ENCODE results near the gene SCN5A. TPM values are rescaled to one million over a fixed set of nuclear protein-coding genes. Genes with fewer than 3 reads are reported as not detected.

SCN5A gene
- total and polyA plus RNA-seq, 2 experiments from 2014 or later = 10.2 to 10.6 TPM

DNA sequence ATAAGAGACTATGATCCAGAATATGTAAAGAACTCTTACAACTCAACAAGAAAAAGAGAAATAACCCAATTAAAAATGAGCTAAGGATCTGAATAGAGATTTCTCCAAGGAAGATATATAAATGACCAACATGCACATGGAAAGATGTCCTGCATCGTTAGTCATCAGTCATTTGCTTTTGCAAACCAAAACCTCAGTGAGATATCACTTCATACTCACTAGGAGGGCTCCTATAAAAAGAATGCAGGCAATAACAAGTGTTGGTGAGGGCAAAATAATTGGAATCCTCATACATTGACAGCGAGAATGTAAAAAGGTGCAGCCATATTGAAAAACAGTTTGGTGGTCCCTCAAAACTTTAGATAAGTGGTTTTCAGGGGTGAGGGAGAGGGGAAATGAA lies 96.4 kb downstream of the SCN5A start:
- Histone ChIP-seq H3K9me2 (ENCODE audit: insufficient read depth) (0 out of 2 replicates have a peak, but pooled peaks cover 5% of the 10 kb centered on the region), H3K4me1 (ENCODE audit: insufficient read depth) (no peaks in the 10 kb centered on the region), H3K4me2 (no peak overlapping the region), H3F3A (replicated peaks; ENCODE audit: low read depth) (no peaks in the 10 kb centered on the region), H3K36me3 (ENCODE audit: insufficient read depth) (no peaks in the 10 kb centered on the region), H3K27ac (ENCODE audit: low read depth) (no peak overlapping the region), H3K79me2 (replicated peaks; ENCODE audit: insufficient read depth) (no peaks in the 10 kb centered on the region), H4K20me1 (replicated peaks; ENCODE audit: insufficient read depth) (no peaks in the 10 kb centered on the region), H2AFZ (no peak overlapping the region), H3K27me3 (ENCODE audit: insufficient read depth) (no peaks in the 10 kb centered on the region), H3K4me3 (no peak overlapping the region)
- Mint-ChIP-seq H3K4me1 (peaks cover 6% of the 10 kb centered on the region), H3K27me3 (ENCODE audit: insufficient read depth, low read depth, poor library complexity) (no peaks in the 10 kb centered on the region), H3K36me3 (ENCODE audit: low read depth) (peaks cover 48% of the 10 kb centered on the region), H3K9me3 (peaks cover 6% of the 10 kb centered on the region; the same call in 2 of the 3 replicates), H3K4me3 (no peak overlapping the region), H3K27ac (no peak overlapping the region)
- DNase-seq (ENCODE audit: low spot score) = no peak
- no peak for ATAC-seq
- TF ChIP-seq EZH2 (IDR thresholded peaks at IDR 0.05; ENCODE audit: low read depth, unreplicated experiment) (no peak), ZNF114 (CRISPR knock-in tag; IDR thresholded peaks at IDR 0.05) (no peak), POLR2AphosphoS5 (IDR thresholded peaks at IDR 0.05; ENCODE audit: low read depth) (no peak), JUNB (IDR thresholded peaks at IDR 0.05; ENCODE audit: unreplicated experiment) (no peak), ZNF331 (CRISPR knock-in tag; IDR thresholded peaks at IDR 0.05; ENCODE audit: low read depth) (no peak), STAT1 (IDR thresholded peaks at IDR 0.05; ENCODE audit: unreplicated experiment) (no peak), CREB1 (CRISPR knock-in tag; IDR thresholded peaks at IDR 0.05; ENCODE audit: low read depth) (no peak), EZH2phosphoT487 (IDR thresholded peaks at IDR 0.05; ENCODE audit: unreplicated experiment) (no peak), NANOG (IDR thresholded peaks at IDR 0.05; ENCODE audit: borderline replicate concordance) (no peak)
- TF ChIP-seq, protein P1, sequence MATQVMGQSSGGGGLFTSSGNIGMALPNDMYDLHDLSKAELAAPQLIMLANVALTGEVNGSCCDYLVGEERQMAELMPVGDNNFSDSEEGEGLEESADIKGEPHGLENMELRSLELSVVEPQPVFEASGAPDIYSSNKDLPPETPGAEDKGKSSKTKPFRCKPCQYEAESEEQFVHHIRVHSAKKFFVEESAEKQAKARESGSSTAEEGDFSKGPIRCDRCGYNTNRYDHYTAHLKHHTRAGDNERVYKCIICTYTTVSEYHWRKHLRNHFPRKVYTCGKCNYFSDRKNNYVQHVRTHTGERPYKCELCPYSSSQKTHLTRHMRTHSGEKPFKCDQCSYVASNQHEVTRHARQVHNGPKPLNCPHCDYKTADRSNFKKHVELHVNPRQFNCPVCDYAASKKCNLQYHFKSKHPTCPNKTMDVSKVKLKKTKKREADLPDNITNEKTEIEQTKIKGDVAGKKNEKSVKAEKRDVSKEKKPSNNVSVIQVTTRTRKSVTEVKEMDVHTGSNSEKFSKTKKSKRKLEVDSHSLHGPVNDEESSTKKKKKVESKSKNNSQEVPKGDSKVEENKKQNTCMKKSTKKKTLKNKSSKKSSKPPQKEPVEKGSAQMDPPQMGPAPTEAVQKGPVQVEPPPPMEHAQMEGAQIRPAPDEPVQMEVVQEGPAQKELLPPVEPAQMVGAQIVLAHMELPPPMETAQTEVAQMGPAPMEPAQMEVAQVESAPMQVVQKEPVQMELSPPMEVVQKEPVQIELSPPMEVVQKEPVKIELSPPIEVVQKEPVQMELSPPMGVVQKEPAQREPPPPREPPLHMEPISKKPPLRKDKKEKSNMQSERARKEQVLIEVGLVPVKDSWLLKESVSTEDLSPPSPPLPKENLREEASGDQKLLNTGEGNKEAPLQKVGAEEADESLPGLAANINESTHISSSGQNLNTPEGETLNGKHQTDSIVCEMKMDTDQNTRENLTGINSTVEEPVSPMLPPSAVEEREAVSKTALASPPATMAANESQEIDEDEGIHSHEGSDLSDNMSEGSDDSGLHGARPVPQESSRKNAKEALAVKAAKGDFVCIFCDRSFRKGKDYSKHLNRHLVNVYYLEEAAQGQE (IDR thresholded peaks at IDR 0.05; ENCODE audit: unreplicated experiment) = no peak
- TF ChIP-seq, protein P2, sequence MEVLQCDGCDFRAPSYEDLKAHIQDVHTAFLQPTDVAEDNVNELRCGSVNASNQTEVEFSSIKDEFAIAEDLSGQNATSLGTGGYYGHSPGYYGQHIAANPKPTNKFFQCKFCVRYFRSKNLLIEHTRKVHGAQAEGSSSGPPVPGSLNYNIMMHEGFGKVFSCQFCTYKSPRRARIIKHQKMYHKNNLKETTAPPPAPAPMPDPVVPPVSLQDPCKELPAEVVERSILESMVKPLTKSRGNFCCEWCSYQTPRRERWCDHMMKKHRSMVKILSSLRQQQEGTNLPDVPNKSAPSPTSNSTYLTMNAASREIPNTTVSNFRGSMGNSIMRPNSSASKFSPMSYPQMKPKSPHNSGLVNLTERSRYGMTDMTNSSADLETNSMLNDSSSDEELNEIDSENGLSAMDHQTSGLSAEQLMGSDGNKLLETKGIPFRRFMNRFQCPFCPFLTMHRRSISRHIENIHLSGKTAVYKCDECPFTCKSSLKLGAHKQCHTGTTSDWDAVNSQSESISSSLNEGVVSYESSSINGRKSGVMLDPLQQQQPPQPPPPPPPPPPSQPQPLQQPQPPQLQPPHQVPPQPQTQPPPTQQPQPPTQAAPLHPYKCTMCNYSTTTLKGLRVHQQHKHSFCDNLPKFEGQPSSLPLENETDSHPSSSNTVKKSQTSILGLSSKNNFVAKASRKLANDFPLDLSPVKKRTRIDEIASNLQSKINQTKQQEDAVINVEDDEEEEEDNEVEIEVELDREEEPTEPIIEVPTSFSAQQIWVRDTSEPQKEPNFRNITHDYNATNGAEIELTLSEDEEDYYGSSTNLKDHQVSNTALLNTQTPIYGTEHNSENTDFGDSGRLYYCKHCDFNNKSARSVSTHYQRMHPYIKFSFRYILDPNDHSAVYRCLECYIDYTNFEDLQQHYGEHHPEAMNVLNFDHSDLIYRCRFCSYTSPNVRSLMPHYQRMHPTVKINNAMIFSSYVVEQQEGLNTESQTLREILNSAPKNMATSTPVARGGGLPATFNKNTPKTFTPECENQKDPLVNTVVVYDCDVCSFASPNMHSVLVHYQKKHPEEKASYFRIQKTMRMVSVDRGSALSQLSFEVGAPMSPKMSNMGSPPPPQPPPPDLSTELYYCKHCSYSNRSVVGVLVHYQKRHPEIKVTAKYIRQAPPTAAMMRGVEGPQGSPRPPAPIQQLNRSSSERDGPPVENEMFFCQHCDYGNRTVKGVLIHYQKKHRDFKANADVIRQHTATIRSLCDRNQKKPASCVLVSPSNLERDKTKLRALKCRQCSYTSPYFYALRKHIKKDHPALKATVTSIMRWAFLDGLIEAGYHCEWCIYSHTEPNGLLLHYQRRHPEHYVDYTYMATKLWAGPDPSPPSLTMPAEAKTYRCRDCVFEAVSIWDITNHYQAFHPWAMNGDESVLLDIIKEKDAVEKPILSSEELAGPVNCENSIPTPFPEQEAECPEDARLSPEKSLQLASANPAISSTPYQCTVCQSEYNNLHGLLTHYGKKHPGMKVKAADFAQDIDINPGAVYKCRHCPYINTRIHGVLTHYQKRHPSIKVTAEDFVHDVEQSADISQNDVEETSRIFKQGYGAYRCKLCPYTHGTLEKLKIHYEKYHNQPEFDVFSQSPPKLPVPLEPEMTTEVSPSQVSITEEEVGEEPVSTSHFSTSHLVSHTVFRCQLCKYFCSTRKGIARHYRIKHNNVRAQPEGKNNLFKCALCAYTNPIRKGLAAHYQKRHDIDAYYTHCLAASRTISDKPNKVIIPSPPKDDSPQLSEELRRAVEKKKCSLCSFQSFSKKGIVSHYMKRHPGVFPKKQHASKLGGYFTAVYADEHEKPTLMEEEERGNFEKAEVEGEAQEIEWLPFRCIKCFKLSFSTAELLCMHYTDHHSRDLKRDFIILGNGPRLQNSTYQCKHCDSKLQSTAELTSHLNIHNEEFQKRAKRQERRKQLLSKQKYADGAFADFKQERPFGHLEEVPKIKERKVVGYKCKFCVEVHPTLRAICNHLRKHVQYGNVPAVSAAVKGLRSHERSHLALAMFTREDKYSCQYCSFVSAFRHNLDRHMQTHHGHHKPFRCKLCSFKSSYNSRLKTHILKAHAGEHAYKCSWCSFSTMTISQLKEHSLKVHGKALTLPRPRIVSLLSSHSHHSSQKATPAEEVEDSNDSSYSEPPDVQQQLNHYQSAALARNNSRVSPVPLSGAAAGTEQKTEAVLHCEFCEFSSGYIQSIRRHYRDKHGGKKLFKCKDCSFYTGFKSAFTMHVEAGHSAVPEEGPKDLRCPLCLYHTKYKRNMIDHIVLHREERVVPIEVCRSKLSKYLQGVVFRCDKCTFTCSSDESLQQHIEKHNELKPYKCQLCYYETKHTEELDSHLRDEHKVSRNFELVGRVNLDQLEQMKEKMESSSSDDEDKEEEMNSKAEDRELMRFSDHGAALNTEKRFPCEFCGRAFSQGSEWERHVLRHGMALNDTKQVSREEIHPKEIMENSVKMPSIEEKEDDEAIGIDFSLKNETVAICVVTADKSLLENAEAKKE (CRISPR knock-in tag; IDR thresholded peaks at IDR 0.05) = no peak
- TF ChIP-seq, protein P3, sequence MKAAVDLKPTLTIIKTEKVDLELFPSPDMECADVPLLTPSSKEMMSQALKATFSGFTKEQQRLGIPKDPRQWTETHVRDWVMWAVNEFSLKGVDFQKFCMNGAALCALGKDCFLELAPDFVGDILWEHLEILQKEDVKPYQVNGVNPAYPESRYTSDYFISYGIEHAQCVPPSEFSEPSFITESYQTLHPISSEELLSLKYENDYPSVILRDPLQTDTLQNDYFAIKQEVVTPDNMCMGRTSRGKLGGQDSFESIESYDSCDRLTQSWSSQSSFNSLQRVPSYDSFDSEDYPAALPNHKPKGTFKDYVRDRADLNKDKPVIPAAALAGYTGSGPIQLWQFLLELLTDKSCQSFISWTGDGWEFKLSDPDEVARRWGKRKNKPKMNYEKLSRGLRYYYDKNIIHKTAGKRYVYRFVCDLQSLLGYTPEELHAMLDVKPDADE (IDR thresholded peaks at IDR 0.05) = no peak
- TF ChIP-seq, protein P4, sequence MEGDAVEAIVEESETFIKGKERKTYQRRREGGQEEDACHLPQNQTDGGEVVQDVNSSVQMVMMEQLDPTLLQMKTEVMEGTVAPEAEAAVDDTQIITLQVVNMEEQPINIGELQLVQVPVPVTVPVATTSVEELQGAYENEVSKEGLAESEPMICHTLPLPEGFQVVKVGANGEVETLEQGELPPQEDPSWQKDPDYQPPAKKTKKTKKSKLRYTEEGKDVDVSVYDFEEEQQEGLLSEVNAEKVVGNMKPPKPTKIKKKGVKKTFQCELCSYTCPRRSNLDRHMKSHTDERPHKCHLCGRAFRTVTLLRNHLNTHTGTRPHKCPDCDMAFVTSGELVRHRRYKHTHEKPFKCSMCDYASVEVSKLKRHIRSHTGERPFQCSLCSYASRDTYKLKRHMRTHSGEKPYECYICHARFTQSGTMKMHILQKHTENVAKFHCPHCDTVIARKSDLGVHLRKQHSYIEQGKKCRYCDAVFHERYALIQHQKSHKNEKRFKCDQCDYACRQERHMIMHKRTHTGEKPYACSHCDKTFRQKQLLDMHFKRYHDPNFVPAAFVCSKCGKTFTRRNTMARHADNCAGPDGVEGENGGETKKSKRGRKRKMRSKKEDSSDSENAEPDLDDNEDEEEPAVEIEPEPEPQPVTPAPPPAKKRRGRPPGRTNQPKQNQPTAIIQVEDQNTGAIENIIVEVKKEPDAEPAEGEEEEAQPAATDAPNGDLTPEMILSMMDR (conservative IDR thresholded peaks at IDR 0.05; ENCODE audit: low read depth in 2 of 2) = no peak
